ENCODE results near the gene GAREM2.

The GAREM2 gene

GRCh38 chr2:26182441-26182840 is 9.6 kb downstream of the GAREM2 start:
- Histone ChIP-seq H3K9me3 (ENCODE audit: control insufficient read depth, insufficient read depth, low read length) (no peaks in the 10 kb centered on the region), H3K79me2 (ENCODE audit: control insufficient read depth, low read length) (no peaks in the 10 kb centered on the region), H3K27me3 (ENCODE audit: control insufficient read depth, low read length) (peaks cover 16% of the 10 kb centered on the region), H3K9me2 (replicated peaks; ENCODE audit: control insufficient read depth, low read length) (no peaks in the 10 kb centered on the region), H3K4me2 (ENCODE audit: low read length) (no peak overlapping the region), H3K36me3 (ENCODE audit: control insufficient read depth, low read length) (no peaks in the 10 kb centered on the region), H3F3A (ENCODE audit: control insufficient read depth, insufficient read depth) (no peaks in the 10 kb centered on the region), H3K4me3 (ENCODE audit: low read length) (no peak overlapping the region), H4K20me1 (ENCODE audit: control insufficient read depth, insufficient read depth, low read depth, low read length) (no peaks in the 10 kb centered on the region), H3K27ac (ENCODE audit: low read depth, low read length) (no peak overlapping the region), H3K4me1 (ENCODE audit: control insufficient read depth, low read length) (peaks cover 11% of the 10 kb centered on the region)
- TF ChIP-seq CTCF (IDR thresholded peaks at IDR 0.05; ENCODE audit: low read depth, low read length, poor library complexity, severe bottlenecking) (no peak), EZH2phosphoT487 (IDR thresholded peaks at IDR 0.05; ENCODE audit: borderline replicate concordance, low read length) (no peak)

GRCh38 chr2:26182887-26183630 is 10.2 kb downstream of the GAREM2 start:
- TF ChIP-seq EZH2phosphoT487 (IDR thresholded peaks at IDR 0.05; ENCODE audit: borderline replicate concordance, low read length) = no peak
- no peak for TF ChIP-seq CTCF (IDR thresholded peaks at IDR 0.05; ENCODE audit: low read depth, low read length, poor library complexity, severe bottlenecking)
- Histone ChIP-seq H3K27ac (ENCODE audit: low read depth, low read length) (no peak overlapping the region), H3K4me2 (ENCODE audit: low read length) (no peak overlapping the region)

GRCh38 chr2:26184121-26184520 is 11.2 kb downstream of the GAREM2 start:
- peak overlapping the region; percentile 64 for H3K4me2 ChIP-seq (ENCODE audit: low read length)
- no peak for TF ChIP-seq EZH2phosphoT487 (IDR thresholded peaks at IDR 0.05; ENCODE audit: borderline replicate concordance, low read length)
- no peak for TF ChIP-seq CTCF (IDR thresholded peaks at IDR 0.05; ENCODE audit: low read depth, low read length, poor library complexity, severe bottlenecking)
- H3K4me3 ChIP-seq (ENCODE audit: low read length) = peak overlapping the region; percentile 47
- peaks cover 8% of the 10 kb centered on the region for H3K4me1 ChIP-seq (ENCODE audit: control insufficient read depth, low read length)
- no peaks in the 10 kb centered on the region for H4K20me1 ChIP-seq (ENCODE audit: control insufficient read depth, insufficient read depth, low read depth, low read length)
- H3K27ac ChIP-seq (ENCODE audit: low read depth, low read length) = no peak overlapping the region
- H3K9me3 ChIP-seq (ENCODE audit: control insufficient read depth, insufficient read depth, low read length) = no peaks in the 10 kb centered on the region
- H3K9me2 ChIP-seq (replicated peaks; ENCODE audit: control insufficient read depth, low read length) = no peaks in the 10 kb centered on the region
- H3K36me3 ChIP-seq (ENCODE audit: control insufficient read depth, low read length) = no peaks in the 10 kb centered on the region
- no peaks in the 10 kb centered on the region for H3F3A ChIP-seq (ENCODE audit: control insufficient read depth, insufficient read depth)
- no peaks in the 10 kb centered on the region for H3K79me2 ChIP-seq (ENCODE audit: control insufficient read depth, low read length)
- peaks cover 10% of the 10 kb centered on the region for H3K27me3 ChIP-seq (ENCODE audit: control insufficient read depth, low read length)

More at GRCh38 chr2:26182887-26183630, 10.2 kb downstream of the GAREM2 start:
- peaks cover 11% of the 10 kb centered on the region for H3K4me1 ChIP-seq (ENCODE audit: control insufficient read depth, low read length)
- H3K9me3 ChIP-seq (ENCODE audit: control insufficient read depth, insufficient read depth, low read length) = no peaks in the 10 kb centered on the region
- no peak overlapping the region for H3K4me3 ChIP-seq (ENCODE audit: low read length)
- H3K27me3 ChIP-seq (ENCODE audit: control insufficient read depth, low read length) = peaks cover 15% of the 10 kb centered on the region
- no peaks in the 10 kb centered on the region for H3K36me3 ChIP-seq (ENCODE audit: control insufficient read depth, low read length)
- H3K79me2 ChIP-seq (ENCODE audit: control insufficient read depth, low read length) = no peaks in the 10 kb centered on the region
- no peaks in the 10 kb centered on the region for H3K9me2 ChIP-seq (replicated peaks; ENCODE audit: control insufficient read depth, low read length)
- no peaks in the 10 kb centered on the region for H3F3A ChIP-seq (ENCODE audit: control insufficient read depth, insufficient read depth)
- H4K20me1 ChIP-seq (ENCODE audit: control insufficient read depth, insufficient read depth, low read depth, low read length) = no peaks in the 10 kb centered on the region
